ENCODE data around the gene TRAPPC1. TPM values are rescaled to one million over a fixed set of nuclear protein-coding genes. Genes with fewer than 3 reads are reported as not detected.

Gene TRAPPC1
- 23.2 and 33.0 TPM in 2 replicates for total RNA-seq

GRCh38 chr17:7931709-7932482 is at the start of gene TRAPPC1, which contains the start of gene CNTROB:
TSS of gene TRAPPC1 (minus strand) at chr17:7931946. CDS start at chr17:7931829, 117 bp downstream.
TSS of gene CNTROB (plus strand) at chr17:7932206. CDS start at chr17:7933080, 874 bp downstream.

GRCh38 chr17:7929158-7930023 is 2.4 kb downstream of the TRAPPC1 start, which contains the start of gene KCNAB3:
TSS of gene KCNAB3 (minus strand) at chr17:7929856. CDS start at chr17:7929435, 421 bp downstream.

GRCh38 chr17:7915611-7916384 is 15.9 kb downstream of the TRAPPC1 start, which contains the start of gene RNF227:
TSS of gene RNF227 (minus strand) at chr17:7916289. CDS start at chr17:7916195, 94 bp downstream.

GRCh38 chr17:7888184-7888920 is 43.4 kb downstream of the TRAPPC1 start, which contains the start of gene CHD3:
TSS of gene CHD3 (plus strand) at chr17:7888789. CDS start at chr17:7889001, 212 bp downstream.

Other genes starting within 250 kb of the TRAPPC1 start
- gene TP53, start 244.5 kb downstream of the TRAPPC1 start, total RNA-seq, result 15.8 and 23.1 TPM in 2 replicates
- 4.6 and 4.7 TPM in 2 replicates for gene WRAP53, start 243.5 kb downstream of the TRAPPC1 start, total RNA-seq
- 0.48 TPM in 1 of 2 replicates, not detected in the other for gene EFNB3, start 226.7 kb downstream of the TRAPPC1 start, total RNA-seq
- 0.21 TPM in 1 of 2 replicates, not detected in the other for gene DNAH2, start 214.2 kb downstream of the TRAPPC1 start, total RNA-seq
- gene KDM6B, start 97.7 kb downstream of the TRAPPC1 start, total RNA-seq, result 3.4 and 6.3 TPM in 2 replicates
- 0.43 and 0.96 TPM in 2 replicates for gene TMEM88, start 76.9 kb downstream of the TRAPPC1 start, total RNA-seq
- 45.1 and 49.0 TPM in 2 replicates for gene NAA38, start 74.4 kb downstream of the TRAPPC1 start, total RNA-seq
- gene CYB5D1, start 73.9 kb downstream of the TRAPPC1 start, total RNA-seq, result 8.5 and 9.6 TPM in 2 replicates
- gene CHD3, start 43.2 kb downstream of the TRAPPC1 start, total RNA-seq, result 32.2 and 63.9 TPM in 2 replicates
- gene RNF227, start 15.7 kb downstream of the TRAPPC1 start, total RNA-seq, result 20.5 and 22.8 TPM in 2 replicates
- under 0.01 TPM in 1 of 2 replicates, not detected in the other for gene KCNAB3, start 2.1 kb downstream of the TRAPPC1 start, total RNA-seq
- gene CNTROB, start 260 bp upstream of the TRAPPC1 start, total RNA-seq, result 7.0 and 14.5 TPM in 2 replicates
- not detected in 2 replicates for gene GUCY2D, start 70.7 kb upstream of the TRAPPC1 start, total RNA-seq
- 53.3 and 97.1 TPM in 2 replicates for gene ALOX15B, start 107.1 kb upstream of the TRAPPC1 start, total RNA-seq
- 1.2 TPM in 1 of 2 replicates, not detected in the other for gene ALOX12B, start 155.8 kb upstream of the TRAPPC1 start, total RNA-seq
- 0.85 and 1.4 TPM in 2 replicates for gene ALOXE3, start 186.6 kb upstream of the TRAPPC1 start, total RNA-seq
- 1.2 and 1.5 TPM in 2 replicates for gene HES7, start 192.2 kb upstream of the TRAPPC1 start, total RNA-seq
- 13.7 and 25.4 TPM in 2 replicates for gene PER1, start 220.5 kb upstream of the TRAPPC1 start, total RNA-seq
- 3.4 and 3.9 TPM in 2 replicates for gene VAMP2, start 231.0 kb upstream of the TRAPPC1 start, total RNA-seq
- gene TMEM107, start 244.4 kb upstream of the TRAPPC1 start, total RNA-seq, result 17.6 and 24.7 TPM in 2 replicates